Lower leg skin (tissue), 4 donors: ENCODE results near the gene CPB1. TPM values are rescaled to one million over a fixed set of nuclear protein-coding genes. Genes with fewer than 3 reads are reported as not detected.

Source experiments
- DNase-seq, 2 donors: peaks; one replicate each; pipeline ENCODE4 v3.0.0-alpha.2; 2019; ENCODE audit warnings: low spot score in 2 of 2
- H3K4me3 ChIP-seq: fragments of 200-600 bp; sonication (generic); 2 replicates; pipeline ENCODE4 v1.5.1; 2017; ENCODE audit warnings: mild to moderate bottlenecking, low read depth; ENCODE audit not compliant: poor library complexity, severe bottlenecking
- POLR2A ChIP-seq, 2 donors: fragments of 450-650 bp; IDR thresholded peaks; one replicate each; pipeline ENCODE4 v1.6.1; 2016 to 2017; ENCODE audit warnings: antibody characterized with exemption in 2 of 2, mild to moderate bottlenecking in 1 of 2, moderate library complexity in 1 of 2
- WGBS, 2 donors: methylation state at CpG; one replicate each; pipeline ENCODE4 v1.1.5; 2018; 5-methylcytosine and 5-hydroxymethylcytosine counted together
- intact Hi-C: fragments of 100-400 bp; cut with DNase I; formaldehyde crosslinking; loops from one replicate; pipeline ENCODE4 v1.15.0; 2023; ENCODE audit warnings: low total_unique reads
- total RNA-seq, 4 donors: library from RNA; depleted of rRNA; stranded (reverse); fragments of >200 nt; gene quantifications; one replicate each; pipeline ENCODE4 v1.1.0, GENCODE V29; 2016
- TF ChIP-seq, protein P1 (sequence below), 3 donors: fragments of 450-650 bp; IDR thresholded peaks; one replicate each; pipeline ENCODE4 v1.5.1; 2016; ENCODE audit warnings: antibody characterized with exemption in 3 of 3, mild to moderate bottlenecking in 3 of 3, moderate library complexity in 2 of 3

Gene CPB1
- total RNA-seq, 4 donors from 2014 or later = 0.69 to 12.0 (median 0.97) TPM; not detected in 1

DNA sequence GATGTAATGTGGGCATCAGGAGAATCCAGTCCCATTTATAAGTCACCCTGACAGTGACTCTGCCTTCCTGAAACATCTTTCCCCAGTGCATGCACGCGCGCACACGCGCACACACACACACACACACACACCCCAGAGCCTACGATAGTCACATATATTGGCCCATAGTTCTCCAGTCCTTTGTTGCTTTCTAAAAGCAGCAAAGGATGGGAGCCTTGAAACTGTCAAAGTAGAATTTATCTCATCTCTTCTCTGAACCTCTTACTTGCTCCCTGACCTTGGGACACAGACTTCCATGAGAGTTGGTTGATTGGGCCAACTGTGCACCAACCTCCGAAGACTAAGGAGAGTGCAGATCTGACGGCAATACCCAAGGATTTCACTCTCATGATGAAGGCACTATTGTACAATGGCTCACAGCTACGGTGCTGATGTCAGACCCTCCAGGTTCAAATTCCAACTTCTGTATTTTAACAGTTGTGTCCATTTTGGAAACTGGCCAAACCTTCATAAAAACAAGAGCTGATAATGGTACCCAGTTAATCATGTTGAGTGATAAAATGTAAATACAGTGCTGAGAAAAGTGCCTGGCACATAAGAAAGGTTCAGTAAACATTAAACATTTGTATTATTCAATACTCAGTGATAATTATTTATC lies 45.8 kb downstream of the CPB1 start:
- TF ChIP-seq POLR2A (IDR thresholded peaks at IDR 0.05) = no peak
- TF ChIP-seq, protein P1, sequence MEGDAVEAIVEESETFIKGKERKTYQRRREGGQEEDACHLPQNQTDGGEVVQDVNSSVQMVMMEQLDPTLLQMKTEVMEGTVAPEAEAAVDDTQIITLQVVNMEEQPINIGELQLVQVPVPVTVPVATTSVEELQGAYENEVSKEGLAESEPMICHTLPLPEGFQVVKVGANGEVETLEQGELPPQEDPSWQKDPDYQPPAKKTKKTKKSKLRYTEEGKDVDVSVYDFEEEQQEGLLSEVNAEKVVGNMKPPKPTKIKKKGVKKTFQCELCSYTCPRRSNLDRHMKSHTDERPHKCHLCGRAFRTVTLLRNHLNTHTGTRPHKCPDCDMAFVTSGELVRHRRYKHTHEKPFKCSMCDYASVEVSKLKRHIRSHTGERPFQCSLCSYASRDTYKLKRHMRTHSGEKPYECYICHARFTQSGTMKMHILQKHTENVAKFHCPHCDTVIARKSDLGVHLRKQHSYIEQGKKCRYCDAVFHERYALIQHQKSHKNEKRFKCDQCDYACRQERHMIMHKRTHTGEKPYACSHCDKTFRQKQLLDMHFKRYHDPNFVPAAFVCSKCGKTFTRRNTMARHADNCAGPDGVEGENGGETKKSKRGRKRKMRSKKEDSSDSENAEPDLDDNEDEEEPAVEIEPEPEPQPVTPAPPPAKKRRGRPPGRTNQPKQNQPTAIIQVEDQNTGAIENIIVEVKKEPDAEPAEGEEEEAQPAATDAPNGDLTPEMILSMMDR (IDR thresholded peaks at IDR 0.05) = no peak
- DNase-seq = no peak
- 81 to 86% methylated on average over 9 of the region's 9 CpGs for WGBS, 2 donors
- intact Hi-C loops = no loop called here
- no peak overlapping the region for H3K4me3 ChIP-seq

DNA sequence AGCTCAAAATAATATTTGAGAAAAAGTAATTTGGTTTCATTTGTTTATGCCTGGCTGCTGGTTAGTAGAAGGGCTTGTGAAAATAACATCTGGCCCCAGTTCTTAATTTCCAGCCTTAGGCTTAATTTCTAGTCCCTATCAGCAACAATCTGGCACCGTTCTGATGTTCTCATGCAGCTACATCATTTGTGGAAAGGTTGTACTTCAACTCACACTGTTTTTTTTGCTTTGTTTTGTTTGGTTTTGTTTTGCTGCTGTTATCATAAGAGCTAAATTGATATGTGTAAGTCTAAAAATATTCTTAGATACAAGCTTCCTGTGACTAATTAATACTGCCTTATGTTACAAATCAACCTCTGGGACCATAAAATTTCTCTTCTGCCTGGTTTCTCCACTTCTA lies 46.4 kb downstream of the CPB1 start:
- intact Hi-C loops = no loop called here
- DNase-seq = no peak
- 28 to 33% methylated on average over 1 of the region's 1 CpG for WGBS, 2 donors
- no peak overlapping the region for H3K4me3 ChIP-seq
- TF ChIP-seq, protein P1 (IDR thresholded peaks at IDR 0.05) = no peak
- TF ChIP-seq POLR2A (IDR thresholded peaks at IDR 0.05) = no peak

DNA sequence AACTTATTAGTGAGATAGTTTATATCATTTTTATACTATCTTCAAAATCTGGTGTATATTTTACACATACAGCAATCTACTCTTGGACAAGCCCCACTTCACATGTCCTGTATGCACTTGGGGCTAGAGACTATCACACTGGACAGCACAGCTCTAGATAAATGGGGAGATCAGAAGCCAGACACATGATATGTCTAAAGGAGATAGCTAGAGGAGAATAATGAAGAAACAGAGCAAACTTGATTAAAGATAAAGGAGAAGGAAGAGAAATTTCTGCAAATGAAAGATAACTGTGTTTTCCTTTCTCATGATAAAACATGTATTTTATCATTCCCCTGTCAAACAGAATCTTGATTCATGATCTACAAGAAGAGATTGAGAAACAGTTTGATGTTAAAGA lies 50.5 kb downstream of the CPB1 start:
- DNase-seq = no peak

DNA sequence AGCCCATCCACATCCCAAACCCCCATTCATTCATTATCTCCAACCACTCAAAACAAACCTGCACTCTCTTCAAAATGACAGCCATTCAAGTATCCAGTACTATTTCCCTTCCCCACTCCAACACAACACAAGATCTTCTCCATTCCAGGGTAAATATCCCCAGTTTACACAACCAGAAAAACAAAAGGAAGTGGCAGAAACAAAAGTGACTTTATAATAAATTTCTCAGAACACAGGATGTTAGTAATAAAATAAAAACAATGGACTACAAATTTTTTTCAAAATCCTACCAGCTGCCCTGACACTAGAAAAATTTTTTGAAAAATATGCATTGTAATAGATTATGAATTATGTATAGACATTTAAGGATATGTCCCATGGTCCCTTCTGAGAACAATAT lies 51.6 kb downstream of the CPB1 start:
- no peak for DNase-seq
- H3K4me3 ChIP-seq = no peak overlapping the region
- intact Hi-C loops = no loop called here
- TF ChIP-seq POLR2A (IDR thresholded peaks at IDR 0.05) = no peak
- TF ChIP-seq, protein P1 (IDR thresholded peaks at IDR 0.05) = no peak

More for the DNA sequence above, 50.5 kb downstream of the CPB1 start:
- intact Hi-C loops = no loop called here
- no peak overlapping the region for H3K4me3 ChIP-seq
- no peak for TF ChIP-seq POLR2A (IDR thresholded peaks at IDR 0.05)
- TF ChIP-seq, protein P1 (IDR thresholded peaks at IDR 0.05) = no peak

DNA sequence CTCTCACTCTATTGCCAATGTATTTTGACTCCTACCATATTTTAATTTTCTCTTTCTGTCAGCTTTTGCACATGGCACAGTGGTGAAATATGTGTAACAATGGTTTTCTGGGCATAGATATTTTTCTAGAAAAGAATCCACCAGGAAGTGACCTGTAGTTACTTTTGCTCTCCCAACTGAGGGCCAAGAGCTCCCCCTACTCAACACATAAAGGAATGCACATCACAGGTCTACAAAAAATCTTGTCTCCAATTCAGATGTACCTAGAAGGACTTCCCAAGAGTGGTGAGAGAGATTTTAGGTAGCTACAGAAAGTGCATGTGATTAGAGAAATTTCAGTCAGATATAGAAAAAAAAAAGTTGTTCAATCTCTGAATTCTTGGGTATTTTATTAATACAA lies 53.1 kb downstream of the CPB1 start:
- no peak overlapping the region for H3K4me3 ChIP-seq
- TF ChIP-seq, protein P1 (IDR thresholded peaks at IDR 0.05) = no peak
- no peak for TF ChIP-seq POLR2A (IDR thresholded peaks at IDR 0.05)
- DNase-seq = no peak
- intact Hi-C loops = no loop called here

DNA sequence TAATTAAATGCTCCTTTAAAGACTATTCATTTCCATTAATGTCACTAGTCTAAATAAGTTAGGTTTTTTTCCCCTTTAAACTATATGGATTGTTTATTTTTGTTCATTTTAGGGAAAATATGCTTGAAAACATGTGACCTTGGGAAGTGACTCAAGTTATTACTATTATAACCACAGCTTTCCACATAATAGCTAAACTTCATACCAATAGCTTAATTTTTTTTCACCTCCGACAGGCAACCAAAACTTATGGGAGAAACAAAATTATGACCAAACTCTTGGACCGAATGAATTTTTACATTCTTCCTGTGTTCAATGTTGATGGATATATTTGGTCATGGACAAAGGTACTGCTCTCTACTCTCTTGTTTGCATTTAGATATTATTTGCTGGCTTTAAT lies 53.7 kb downstream of the CPB1 start:
- 88 to 93% methylated on average over 2 of the region's 2 CpGs for WGBS, 2 donors
- intact Hi-C loops = no loop called here
- no peak for DNase-seq
- no peak overlapping the region for H3K4me3 ChIP-seq
- TF ChIP-seq, protein P1 (IDR thresholded peaks at IDR 0.05) = no peak
- TF ChIP-seq POLR2A (IDR thresholded peaks at IDR 0.05) = no peak
